ENCODE measurements around the gene MRTO4.

DNA sequence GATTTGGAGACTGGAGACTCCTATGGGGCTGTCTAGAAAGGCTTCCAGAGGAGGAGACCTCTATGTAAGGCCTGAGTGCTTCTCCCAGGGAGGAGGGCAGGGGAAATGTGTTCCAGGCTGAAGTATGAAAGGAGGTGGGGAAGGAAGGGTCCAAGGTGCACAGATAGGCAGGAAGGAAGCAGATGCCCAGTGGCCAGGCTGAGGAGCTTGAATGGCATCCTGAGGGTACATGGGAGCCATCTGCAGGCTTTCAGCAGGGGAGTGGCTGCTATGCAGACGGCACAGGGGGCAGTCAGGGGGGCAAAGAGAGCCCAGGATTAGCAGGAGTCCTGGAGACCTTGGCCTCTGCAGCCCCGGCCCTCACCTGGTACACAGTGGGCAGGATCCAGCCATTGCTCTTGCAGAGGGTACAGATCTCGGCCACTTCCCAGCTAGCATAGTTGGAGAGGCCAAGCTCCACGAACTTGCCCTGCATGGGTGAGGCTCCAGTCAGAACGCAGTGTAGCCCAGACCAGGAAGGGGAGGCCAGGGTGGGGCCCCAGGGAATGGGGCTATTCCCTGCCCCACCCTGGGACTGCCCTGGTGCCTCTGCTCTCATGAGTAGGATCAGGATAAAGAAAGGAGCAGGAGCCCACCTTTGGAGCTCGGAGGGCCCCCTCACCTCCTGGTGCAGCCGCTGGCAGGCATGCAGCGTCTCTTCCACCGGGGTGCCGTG lies 56.3 kb downstream of the MRTO4 start:
- TF ChIP-seq, protein P1, sequence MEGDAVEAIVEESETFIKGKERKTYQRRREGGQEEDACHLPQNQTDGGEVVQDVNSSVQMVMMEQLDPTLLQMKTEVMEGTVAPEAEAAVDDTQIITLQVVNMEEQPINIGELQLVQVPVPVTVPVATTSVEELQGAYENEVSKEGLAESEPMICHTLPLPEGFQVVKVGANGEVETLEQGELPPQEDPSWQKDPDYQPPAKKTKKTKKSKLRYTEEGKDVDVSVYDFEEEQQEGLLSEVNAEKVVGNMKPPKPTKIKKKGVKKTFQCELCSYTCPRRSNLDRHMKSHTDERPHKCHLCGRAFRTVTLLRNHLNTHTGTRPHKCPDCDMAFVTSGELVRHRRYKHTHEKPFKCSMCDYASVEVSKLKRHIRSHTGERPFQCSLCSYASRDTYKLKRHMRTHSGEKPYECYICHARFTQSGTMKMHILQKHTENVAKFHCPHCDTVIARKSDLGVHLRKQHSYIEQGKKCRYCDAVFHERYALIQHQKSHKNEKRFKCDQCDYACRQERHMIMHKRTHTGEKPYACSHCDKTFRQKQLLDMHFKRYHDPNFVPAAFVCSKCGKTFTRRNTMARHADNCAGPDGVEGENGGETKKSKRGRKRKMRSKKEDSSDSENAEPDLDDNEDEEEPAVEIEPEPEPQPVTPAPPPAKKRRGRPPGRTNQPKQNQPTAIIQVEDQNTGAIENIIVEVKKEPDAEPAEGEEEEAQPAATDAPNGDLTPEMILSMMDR (IDR thresholded peaks at IDR 0.05; ENCODE audit: low read depth, low read length) = no peak
- no peak for TF ChIP-seq EZH2phosphoT487 (IDR thresholded peaks at IDR 0.05; ENCODE audit: low read depth)
